ENCODE results near the gene UVSSA.
"Not testable (repeated sequence)": the region's sequence is repeated elsewhere in the genome, so short reads cannot be mapped to it uniquely, and the experiment has no call there.

The UVSSA gene

GRCh38 chr4:1317177-1318045 is 29.6 kb upstream of the UVSSA start:
- no peak for DNase-seq

- no peak for DNase-seq
Observed at GRCh38 chr4:1318046-1318375, 29.0 kb upstream of the UVSSA start.

- DNase-seq, result no peak
Observed at GRCh38 chr4:1318488-1319213, 28.4 kb upstream of the UVSSA start.

DNA sequence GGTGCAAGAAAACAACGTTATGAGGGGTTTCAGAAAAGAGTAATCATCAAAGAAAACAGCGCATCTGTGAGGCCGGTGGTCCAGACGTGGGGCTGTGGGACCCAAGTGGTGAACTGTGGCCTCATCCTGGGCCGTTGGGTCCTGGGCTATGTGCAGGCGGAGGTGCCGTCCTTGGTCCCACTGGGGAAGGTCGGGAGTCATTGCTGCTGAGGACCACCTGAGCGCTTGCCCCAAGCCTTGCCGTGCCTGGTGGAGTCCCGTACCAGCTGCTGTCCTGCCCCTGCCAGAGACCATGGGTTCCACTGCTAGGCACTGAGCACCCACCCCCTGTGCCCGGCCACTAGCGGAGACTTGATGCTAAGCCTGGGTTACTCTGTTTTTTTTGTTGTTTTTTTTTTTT is 25.5 kb upstream of the UVSSA start:
- DNase-seq, result no peak

- no peak for DNase-seq
Observed at GRCh38 chr4:1321946-1322650, 24.9 kb upstream of the UVSSA start.

GRCh38 chr4:1323280-1323634 is 23.8 kb upstream of the UVSSA start:
- DNase-seq, result no peak

DNA sequence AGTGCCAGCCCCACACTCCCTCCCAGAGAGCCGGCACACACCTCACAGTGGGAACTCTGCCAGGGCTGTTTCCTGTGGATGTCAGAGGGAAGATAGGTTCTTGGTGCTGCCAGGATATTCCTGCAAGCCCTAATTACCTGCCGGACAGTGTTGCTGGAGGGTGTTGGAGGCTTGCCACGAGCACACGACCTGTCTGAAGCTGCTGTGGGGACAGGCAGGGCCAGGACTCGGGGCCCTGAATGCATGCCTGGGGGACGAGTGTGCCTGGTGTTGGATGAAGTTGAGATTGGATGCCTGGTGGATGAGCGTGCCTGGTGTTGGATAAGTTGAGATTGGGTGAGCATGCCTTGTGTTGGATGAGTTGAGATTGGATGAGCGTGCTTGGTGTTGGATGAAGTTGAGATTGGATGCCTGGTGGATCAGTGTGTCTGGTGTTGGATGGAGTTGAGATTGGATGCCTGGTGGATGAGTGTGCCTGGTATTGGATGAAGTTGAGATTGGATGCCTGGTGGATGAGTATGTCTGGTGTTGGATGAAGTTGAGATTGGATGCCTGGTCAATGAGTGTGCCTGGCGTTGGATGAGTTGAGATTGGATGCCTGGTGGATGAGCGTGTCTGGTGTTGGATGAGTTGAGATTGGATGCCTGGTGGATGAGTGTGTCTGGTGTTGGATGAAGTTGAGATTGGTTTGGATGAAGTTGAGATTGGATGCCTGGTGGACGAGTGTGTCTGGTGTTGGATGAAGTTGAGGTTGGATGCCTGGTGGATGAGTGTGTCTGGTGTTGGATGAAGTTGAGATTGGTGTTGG is 23.2 kb upstream of the UVSSA start:
- DNase-seq, result no peak

DNA sequence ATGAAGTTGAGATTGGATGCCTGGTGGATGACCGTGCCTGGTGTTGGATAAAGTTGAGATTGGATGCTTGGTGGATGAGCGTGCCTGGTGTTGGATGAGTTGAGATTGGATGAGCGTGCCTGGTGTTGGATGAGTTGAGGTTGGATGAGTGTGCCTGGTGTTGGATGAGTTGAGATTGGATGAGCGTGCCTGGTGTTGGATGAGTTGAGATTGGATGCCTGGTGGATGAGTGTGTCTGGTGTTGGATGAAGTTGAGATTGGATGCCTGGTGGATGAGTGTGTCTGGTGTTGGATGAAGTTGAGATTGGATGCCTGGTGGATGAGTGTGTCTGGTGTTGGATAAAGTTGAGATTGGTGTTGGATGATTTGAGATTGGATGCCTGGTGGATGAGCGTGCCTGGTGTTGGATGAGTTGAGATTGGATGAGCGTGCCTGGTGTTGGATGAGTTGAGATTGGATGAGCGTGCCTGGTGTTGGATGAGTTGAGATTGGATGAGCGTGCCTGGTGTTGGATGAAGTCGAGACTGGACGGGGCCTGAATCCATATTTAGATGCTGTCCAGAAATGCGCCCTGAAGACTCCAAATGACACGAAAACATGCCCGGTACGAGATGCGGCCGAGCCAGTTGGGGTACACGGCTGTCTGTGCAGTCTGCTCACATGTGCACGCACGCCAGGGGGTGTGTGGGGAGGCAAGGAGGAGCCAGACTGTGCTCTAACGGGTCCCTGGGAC is 22.4 kb upstream of the UVSSA start:
- DNase-seq, result not testable (repeated sequence)

DNA sequence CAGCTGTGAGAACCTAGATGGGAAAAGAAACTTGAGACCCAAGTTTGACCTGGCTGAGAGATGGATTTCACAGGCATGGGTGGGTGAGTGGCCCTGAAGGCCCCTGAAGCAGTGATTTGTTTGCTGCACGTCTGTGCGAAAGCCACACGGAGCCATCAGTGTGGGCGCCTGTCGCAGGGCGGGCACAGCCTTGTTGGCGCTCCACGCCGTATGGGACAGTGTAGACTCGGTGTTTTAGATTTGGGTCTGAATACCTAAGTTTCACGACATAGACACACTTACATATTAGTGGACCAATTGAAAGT is 21.9 kb upstream of the UVSSA start:
- DNase-seq, result no peak

- DNase-seq, result no peak
Observed at GRCh38 chr4:1325681-1326635, 21.1 kb upstream of the UVSSA start.

DNA sequence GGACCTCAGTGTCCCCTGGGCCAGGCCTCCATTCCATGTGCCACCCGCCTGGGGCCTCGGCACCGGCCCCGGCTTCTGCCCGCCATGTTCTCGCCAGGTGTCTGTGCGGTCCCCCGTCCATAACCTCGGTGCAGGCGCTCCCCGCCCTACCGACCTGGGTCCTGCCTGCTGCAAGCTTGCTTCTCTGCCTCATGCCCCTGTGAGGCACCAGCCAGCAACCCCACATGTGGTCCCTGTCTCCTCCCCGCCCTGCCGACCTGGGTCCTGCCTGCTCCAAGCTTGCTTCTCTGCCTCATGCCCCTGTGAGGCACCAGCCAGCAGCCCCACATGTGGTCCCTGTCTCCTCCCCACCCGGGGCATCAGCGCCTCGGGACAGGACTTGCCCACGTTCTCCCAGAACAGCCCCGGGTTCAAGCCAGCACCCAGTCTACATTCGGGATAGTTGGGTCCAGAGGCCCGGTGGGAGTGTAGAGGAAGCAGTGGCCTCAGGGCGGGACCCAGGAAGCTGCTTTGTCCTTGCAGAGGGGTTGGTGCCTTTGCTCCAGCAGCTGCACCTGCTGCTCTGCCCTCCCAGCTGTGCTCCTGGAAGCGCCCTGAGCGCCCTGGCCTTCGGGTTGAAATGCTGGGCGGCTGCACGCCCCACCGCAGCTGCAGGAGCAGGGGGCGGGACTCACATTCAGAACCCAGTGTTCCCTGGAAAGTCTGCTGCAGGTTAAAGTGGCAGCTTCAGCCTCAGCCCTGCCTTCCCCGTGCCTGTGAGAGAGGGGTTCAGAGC is 20.1 kb upstream of the UVSSA start:
- DNase-seq, result no peak

GRCh38 chr4:1327526-1328266 is 19.3 kb upstream of the UVSSA start:
- DNase-seq, result no peak

DNA sequence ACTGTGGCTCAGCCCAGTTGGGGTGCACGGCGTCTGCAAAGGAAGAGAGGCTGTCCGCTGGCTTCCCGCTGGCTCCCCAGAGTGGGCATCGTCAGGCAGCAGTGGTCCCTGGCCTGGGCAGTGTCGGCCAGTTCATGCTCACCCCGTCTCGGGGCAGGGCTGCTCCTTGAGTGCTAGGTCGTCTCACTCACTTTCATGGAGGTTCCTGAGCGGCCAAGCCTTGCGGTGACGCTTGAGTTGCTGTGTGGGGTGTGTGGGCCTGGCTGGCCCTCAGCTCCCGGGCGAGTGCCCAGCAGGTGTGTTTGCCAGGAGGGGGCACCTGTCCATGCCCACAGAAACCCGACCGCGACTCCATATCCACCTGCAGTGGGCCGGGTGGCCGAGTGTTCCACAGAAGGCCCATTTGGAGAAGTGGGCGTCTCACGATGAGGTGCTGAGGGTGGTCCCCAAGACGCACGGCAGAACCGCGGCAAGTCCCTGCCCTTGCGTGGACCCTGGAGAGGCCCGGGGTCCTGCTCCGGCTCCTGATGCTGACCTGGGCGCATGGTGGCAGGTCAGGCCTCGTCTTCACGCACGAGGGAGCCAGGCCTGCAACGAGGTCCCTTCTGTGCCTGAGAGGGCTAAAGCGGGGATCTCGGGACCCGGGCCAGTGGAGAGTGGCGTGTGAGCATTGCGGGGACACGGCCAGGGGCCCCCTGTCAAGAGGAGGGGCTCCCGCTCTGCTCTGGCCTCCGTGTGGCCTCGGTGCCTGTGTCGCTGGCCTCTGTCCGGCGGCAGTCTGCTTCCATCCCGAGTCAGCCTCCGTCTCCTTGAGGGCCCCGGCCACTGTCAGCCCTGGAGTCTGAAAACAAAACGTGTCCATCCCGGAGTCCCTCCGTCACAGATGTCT is 18.5 kb upstream of the UVSSA start:
- no peak for DNase-seq

DNA sequence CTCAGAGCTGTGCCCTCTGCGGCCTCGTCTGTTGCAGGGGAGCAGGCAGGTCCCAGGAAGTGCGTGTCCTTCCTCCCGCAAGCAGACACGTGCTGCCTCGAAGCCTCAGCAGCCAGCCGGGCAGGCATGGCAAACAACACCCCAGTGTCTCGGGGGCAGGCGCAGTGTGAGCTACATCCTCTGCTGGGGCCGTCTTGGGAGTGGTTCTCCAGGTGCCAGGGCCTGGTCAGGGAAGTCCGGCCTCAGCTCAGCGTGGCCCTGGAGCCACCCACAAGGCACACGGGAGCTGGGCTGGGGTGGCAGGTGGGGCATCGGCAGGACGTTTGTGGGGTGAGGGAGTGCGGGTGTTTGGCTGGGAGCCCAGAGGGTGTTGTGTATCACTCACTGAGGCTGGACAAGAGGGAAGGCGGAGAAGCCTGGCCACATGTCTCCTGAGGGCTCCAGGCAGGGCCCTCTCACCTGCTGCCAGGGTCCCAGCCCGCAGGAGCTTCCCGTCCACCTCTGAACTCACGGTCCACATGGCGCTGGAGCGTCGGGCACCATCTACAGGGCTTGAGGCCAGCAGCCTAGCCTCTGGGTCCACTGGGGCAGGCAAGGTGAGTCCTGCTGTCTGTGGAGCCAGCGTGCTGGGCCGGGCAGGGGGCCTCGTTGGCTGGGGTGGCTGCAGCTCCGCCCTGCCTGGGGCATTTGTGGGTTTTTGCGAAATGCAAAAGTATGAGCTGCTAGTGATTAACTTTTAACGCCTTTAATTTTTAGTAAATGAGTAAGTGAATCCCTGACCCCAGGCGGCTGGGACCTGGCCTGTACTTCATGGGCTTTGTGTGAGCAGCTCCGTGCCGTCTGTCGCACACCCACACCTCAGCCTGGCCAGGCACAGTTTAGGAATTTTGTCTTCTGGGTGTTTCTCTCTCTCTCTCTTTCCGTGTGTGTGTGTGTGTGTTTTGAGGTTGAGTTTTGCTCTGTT is 17.3 kb upstream of the UVSSA start:
- DNase-seq, result peak; percentile 44

DNA sequence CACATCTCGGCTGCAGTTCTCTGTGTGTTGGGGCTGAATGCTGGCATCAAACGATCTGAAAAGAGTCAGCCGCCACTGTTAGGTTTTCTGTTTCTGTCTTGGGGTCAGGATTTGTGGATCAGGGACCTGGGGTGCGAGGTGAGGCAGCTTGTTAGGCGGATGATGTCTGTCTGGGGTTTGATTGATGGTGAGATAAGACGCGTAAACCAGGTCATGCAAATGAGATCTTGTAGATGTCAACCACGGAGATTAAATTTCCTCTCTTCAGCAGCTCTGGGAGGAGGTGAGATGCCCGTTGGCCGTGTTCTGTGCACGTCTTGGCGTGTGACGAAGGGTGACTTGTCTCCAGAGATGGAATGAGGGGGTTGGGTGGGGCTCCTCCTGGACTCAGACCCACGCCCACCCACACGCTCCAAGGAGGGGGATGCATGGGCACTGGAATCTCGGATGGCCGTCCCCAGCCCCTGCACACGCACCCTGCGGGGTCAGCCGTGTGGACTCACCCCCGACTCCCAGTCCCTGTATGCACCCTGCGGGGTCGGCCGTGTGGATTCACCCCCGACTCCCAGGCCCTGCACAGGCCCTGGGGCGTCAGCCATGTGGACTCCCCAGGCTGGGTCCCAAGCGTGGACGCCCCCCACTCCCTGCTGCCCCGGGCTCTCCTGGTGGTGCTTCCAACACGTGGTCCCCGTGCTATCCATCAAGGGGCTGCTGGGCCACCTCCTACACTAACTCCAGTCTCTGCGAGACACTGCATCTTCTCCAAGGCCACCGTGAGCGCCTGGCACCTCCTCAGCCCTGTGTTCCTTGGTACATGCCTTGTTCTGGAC is 16.0 kb upstream of the UVSSA start:
- DNase-seq, result peak; percentile 55

GRCh38 chr4:1331591-1332353 is 15.2 kb upstream of the UVSSA start:
- no peak for DNase-seq

Measured in effector CD4-positive, alpha-beta T cell (primary cell).